ENCODE data around the gene PMS1.
A peak's percentile ranks its signal among the peaks of the same experiment; 100 is the strongest.

PMS1 gene

DNA sequence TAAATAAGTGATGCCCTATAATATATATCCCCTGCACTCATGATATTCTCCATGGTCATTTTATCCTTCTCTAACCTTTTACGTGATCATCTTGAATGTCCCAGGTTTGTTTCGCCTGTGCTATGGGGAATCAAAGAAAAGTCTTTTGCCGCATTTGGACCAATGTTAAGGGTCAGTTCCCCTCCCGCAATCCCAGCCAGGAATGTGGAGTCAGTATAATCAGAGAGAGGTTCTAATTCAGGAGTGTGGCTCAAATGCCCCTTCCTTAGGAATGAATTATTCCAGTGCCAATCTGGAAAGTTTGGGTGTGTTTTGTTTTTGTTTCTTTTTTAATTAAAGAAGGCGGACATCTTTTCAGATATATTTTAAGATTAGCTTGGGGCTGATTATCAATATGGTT lies 41.8 kb downstream of the PMS1 start:
- Histone ChIP-seq H3K18ac (ENCODE audit: low read depth in 1 of 2, low read length in 2 of 2) (no peak overlapping the region), H2AK5ac (ENCODE audit: low read length, severe bottlenecking) (no peak overlapping the region), H3K9me3 (ENCODE audit: control insufficient read depth, low read length) (no peaks in the 10 kb centered on the region), H2BK12ac (ENCODE audit: low read length in 2 of 2) (no peak overlapping the region), H3K4me3 (ENCODE audit: insufficient read depth in 1 of 2, low read depth in 1 of 2, low read length in 2 of 2) (no peak overlapping the region), H2BK15ac (ENCODE audit: low read depth, poor library complexity, severe bottlenecking) (no peak overlapping the region), H4K8ac (ENCODE audit: low read length) (no peak overlapping the region), H3K9ac (ENCODE audit: low read length) (no peak overlapping the region), H3K27me3 (ENCODE audit: control insufficient read depth in 1 of 2, insufficient read depth in 1 of 2, low read length in 2 of 2) (no peaks in the 10 kb centered on the region), H4K91ac (ENCODE audit: low read length) (no peak overlapping the region), H3K27ac (ENCODE audit: low read length, poor library complexity, severe bottlenecking) (no peak overlapping the region), H3K4me1 (ENCODE audit: control insufficient read depth, insufficient read depth, low read depth, low read length) (peaks cover 2% of the 10 kb centered on the region), H3K23ac (ENCODE audit: low read length in 2 of 2) (no peak overlapping the region), H3K4me2 (ENCODE audit: low read length, poor library complexity, severe bottlenecking) (no peak overlapping the region), H2BK5ac (ENCODE audit: low read depth, low read length, poor library complexity, severe bottlenecking) (no peak overlapping the region), H3K14ac (ENCODE audit: low read length in 2 of 2) (no peak overlapping the region), H3K4ac (ENCODE audit: low read depth in 1 of 2, low read length in 2 of 2) (no peak overlapping the region), H3K79me1 (replicated peaks; ENCODE audit: low read length, poor library complexity, severe bottlenecking) (peaks cover 11% of the 10 kb centered on the region), H2AFZ (ENCODE audit: low read depth, low read length) (no peak overlapping the region), H2BK120ac (ENCODE audit: low read depth, low read length) (no peak overlapping the region), H3K36me3 (ENCODE audit: control insufficient read depth in 1 of 2, insufficient read depth in 2 of 2, low read depth in 1 of 2, low read length in 2 of 2) (peaks cover 4 to 8% of the 10 kb centered on the region in 2 experiments)
- WGBS = 75% methylated on average over 4 of the region's 5 CpGs
- no peak for DNase-seq

DNA sequence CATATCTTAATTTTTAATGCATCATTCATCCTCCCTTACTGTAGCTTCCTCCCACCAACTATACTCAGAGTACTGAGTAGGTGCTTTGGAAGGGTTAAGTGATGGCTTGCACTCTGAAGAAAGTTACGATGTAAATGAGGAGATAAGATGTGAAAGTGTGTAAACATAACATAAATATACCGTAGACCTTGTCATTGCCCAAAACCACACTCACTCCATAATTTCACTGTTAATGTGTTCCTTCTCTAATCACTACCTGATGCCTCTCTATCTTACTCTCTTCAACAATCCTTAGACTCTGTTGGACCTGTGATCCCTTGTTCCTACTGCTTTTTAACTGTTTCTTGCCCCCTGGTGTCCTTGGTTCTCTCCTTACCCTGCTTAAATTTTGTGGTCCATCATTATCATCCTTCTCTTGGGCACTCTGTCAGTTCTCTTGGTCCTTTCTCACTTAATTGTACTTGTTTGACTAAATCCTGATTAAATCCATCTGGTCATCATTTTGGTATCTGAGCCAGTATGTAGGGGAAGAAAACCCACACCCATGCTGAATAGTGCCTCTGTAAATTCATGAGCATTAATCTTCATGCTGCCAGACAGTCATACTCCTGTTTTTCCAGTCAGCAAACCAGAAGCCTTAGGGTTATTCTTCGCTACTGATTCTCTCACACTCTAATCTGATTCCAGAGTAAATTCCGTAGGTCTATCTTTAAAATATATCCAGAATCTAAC lies 45.0 kb downstream of the PMS1 start:
- Histone ChIP-seq H3K9me3 (ENCODE audit: control insufficient read depth, low read length) (no peaks in the 10 kb centered on the region), H3K4me3 (ENCODE audit: insufficient read depth in 1 of 2, low read depth in 1 of 2, low read length in 2 of 2) (no peak overlapping the region), H3K4me1 (ENCODE audit: control insufficient read depth, insufficient read depth, low read depth, low read length) (no peaks in the 10 kb centered on the region), H3K79me1 (replicated peaks; ENCODE audit: low read length, poor library complexity, severe bottlenecking) (peaks cover 6% of the 10 kb centered on the region), H3K27me3 (ENCODE audit: control insufficient read depth in 1 of 2, insufficient read depth in 1 of 2, low read length in 2 of 2) (no peaks in the 10 kb centered on the region), H4K91ac (ENCODE audit: low read length) (no peak overlapping the region), H2BK12ac (ENCODE audit: low read length in 2 of 2) (no peak overlapping the region), H2AFZ (ENCODE audit: low read depth, low read length) (no peak overlapping the region), H2BK15ac (ENCODE audit: low read depth, poor library complexity, severe bottlenecking) (no peak overlapping the region), H3K4ac (ENCODE audit: low read depth in 1 of 2, low read length in 2 of 2) (no peak overlapping the region), H2BK5ac (ENCODE audit: low read depth, low read length, poor library complexity, severe bottlenecking) (no peak overlapping the region), H3K9ac (ENCODE audit: low read length) (no peak overlapping the region), H4K8ac (ENCODE audit: low read length) (no peak overlapping the region), H2AK5ac (ENCODE audit: low read length, severe bottlenecking) (no peak overlapping the region), H3K27ac (ENCODE audit: low read length, poor library complexity, severe bottlenecking) (no peak overlapping the region), H3K4me2 (ENCODE audit: low read length, poor library complexity, severe bottlenecking) (no peak overlapping the region), H3K18ac (ENCODE audit: low read depth in 1 of 2, low read length in 2 of 2) (no peak overlapping the region), H3K23ac (ENCODE audit: low read length in 2 of 2) (no peak overlapping the region), H3K14ac (ENCODE audit: low read length in 2 of 2) (no peak overlapping the region), H2BK120ac (ENCODE audit: low read depth, low read length) (no peak overlapping the region), H3K36me3 (ENCODE audit: control insufficient read depth in 1 of 2, insufficient read depth in 2 of 2, low read depth in 1 of 2, low read length in 2 of 2) (peaks cover 0 to 12% of the 10 kb centered on the region in 2 experiments)
- 75% methylated on average over 3 of the region's 4 CpGs for WGBS
- no peak for DNase-seq

DNA sequence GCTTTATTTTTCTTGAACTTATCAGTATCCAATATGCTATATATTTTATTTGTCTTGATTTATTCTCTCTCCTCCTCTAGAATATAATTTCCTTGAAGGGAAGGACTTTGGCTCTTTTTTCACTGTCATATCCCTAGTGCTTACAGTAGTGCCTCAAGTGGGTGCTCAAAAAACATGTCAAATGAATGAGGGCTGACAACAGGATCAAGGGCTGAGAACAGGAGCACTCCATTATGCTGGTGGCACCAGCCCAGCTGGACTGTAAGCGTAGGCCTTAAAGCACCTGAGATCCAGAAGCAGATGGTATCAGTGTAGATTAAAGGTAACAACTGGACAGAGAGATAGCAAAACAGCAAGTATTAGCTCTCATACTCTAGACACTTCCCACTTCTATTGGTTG lies 46.3 kb downstream of the PMS1 start:
- Histone ChIP-seq H2BK15ac (ENCODE audit: low read depth, poor library complexity, severe bottlenecking) (no peak overlapping the region), H3K4ac (ENCODE audit: low read depth in 1 of 2, low read length in 2 of 2) (no peak overlapping the region), H3K4me2 (ENCODE audit: low read length, poor library complexity, severe bottlenecking) (no peak overlapping the region), H2BK5ac (ENCODE audit: low read depth, low read length, poor library complexity, severe bottlenecking) (no peak overlapping the region), H4K8ac (ENCODE audit: low read length) (no peak overlapping the region), H3K27ac (ENCODE audit: low read length, poor library complexity, severe bottlenecking) (no peak overlapping the region), H4K91ac (ENCODE audit: low read length) (no peak overlapping the region), H2BK12ac (ENCODE audit: low read length in 2 of 2) (peak overlapping the region in 1 of 2 experiments; percentile 18), H3K18ac (ENCODE audit: low read depth in 1 of 2, low read length in 2 of 2) (no peak overlapping the region), H3K14ac (ENCODE audit: low read length in 2 of 2) (no peak overlapping the region), H2BK120ac (ENCODE audit: low read depth, low read length) (no peak overlapping the region), H3K4me3 (ENCODE audit: insufficient read depth in 1 of 2, low read depth in 1 of 2, low read length in 2 of 2) (no peak overlapping the region), H2AK5ac (ENCODE audit: low read length, severe bottlenecking) (no peak overlapping the region), H3K36me3 (ENCODE audit: control insufficient read depth in 1 of 2, insufficient read depth in 2 of 2, low read depth in 1 of 2, low read length in 2 of 2) (peaks cover 0 to 14% of the 10 kb centered on the region in 2 experiments), H3K4me1 (ENCODE audit: control insufficient read depth, insufficient read depth, low read depth, low read length) (no peaks in the 10 kb centered on the region), H2AFZ (ENCODE audit: low read depth, low read length) (no peak overlapping the region), H3K9me3 (ENCODE audit: control insufficient read depth, low read length) (no peaks in the 10 kb centered on the region), H3K79me1 (replicated peaks; ENCODE audit: low read length, poor library complexity, severe bottlenecking) (peaks cover 6% of the 10 kb centered on the region), H3K9ac (ENCODE audit: low read length) (no peak overlapping the region), H3K27me3 (ENCODE audit: control insufficient read depth in 1 of 2, insufficient read depth in 1 of 2, low read length in 2 of 2) (no peaks in the 10 kb centered on the region), H3K23ac (ENCODE audit: low read length in 2 of 2) (no peak overlapping the region)
- no CpG with 5 or more reads among the region's 1 CpG for WGBS
- DNase-seq = no peak

DNA sequence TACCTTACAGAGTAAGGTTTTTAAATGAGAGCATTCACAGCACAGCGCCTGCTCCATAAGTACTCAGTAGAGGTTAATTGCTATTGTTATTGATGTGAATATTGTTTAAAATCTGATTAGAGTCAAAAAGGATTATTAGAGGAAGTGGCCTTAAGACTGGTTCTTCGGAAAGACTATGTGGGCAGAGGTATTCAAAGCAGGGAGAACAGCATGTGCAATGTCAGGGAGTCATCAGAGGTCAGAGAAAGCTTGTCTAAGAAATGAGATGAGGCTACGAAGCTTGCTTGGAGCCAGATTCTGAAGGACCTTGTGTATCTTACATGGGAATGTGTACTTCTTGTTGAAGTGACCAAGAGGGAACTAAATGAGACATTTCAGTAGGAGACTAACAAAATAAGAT lies 49.8 kb downstream of the PMS1 start:
- H3K9ac ChIP-seq (ENCODE audit: low read length) = no peak overlapping the region
- no peak overlapping the region for H2AK5ac ChIP-seq (ENCODE audit: low read length, severe bottlenecking)
- peaks cover 11% of the 10 kb centered on the region for H3K79me1 ChIP-seq (replicated peaks; ENCODE audit: low read length, poor library complexity, severe bottlenecking)
- no peaks in the 10 kb centered on the region for H3K9me3 ChIP-seq (ENCODE audit: control insufficient read depth, low read length)
- H3K27me3 ChIP-seq (ENCODE audit: control insufficient read depth in 1 of 2, insufficient read depth in 1 of 2, low read length in 2 of 2) = no peaks in the 10 kb centered on the region
- no peak overlapping the region for H2BK12ac ChIP-seq (ENCODE audit: low read length in 2 of 2)
- 90% methylated on average over 3 of the region's 3 CpGs for WGBS
- no peak overlapping the region for H2BK5ac ChIP-seq (ENCODE audit: low read depth, low read length, poor library complexity, severe bottlenecking)
- H3K4me1 ChIP-seq (ENCODE audit: control insufficient read depth, insufficient read depth, low read depth, low read length) = no peaks in the 10 kb centered on the region
- no peak overlapping the region for H3K18ac ChIP-seq (ENCODE audit: low read depth in 1 of 2, low read length in 2 of 2)
- DNase-seq = no peak
- no peak overlapping the region for H3K4me2 ChIP-seq (ENCODE audit: low read length, poor library complexity, severe bottlenecking)
- H2BK15ac ChIP-seq (ENCODE audit: low read depth, poor library complexity, severe bottlenecking) = no peak overlapping the region
- no peak overlapping the region for H4K8ac ChIP-seq (ENCODE audit: low read length)
- no peak overlapping the region for H4K91ac ChIP-seq (ENCODE audit: low read length)
- no peak overlapping the region for H3K4ac ChIP-seq (ENCODE audit: low read depth in 1 of 2, low read length in 2 of 2)
- peaks cover 0 to 6% of the 10 kb centered on the region in 2 experiments for H3K36me3 ChIP-seq (ENCODE audit: control insufficient read depth in 1 of 2, insufficient read depth in 2 of 2, low read depth in 1 of 2, low read length in 2 of 2)
- H3K4me3 ChIP-seq (ENCODE audit: insufficient read depth in 1 of 2, low read depth in 1 of 2, low read length in 2 of 2) = no peak overlapping the region
- H2AFZ ChIP-seq (ENCODE audit: low read depth, low read length) = no peak overlapping the region
- no peak overlapping the region for H2BK120ac ChIP-seq (ENCODE audit: low read depth, low read length)
- H3K23ac ChIP-seq (ENCODE audit: low read length in 2 of 2) = no peak overlapping the region
- H3K27ac ChIP-seq (ENCODE audit: low read length, poor library complexity, severe bottlenecking) = no peak overlapping the region
- H3K14ac ChIP-seq (ENCODE audit: low read length in 2 of 2) = no peak overlapping the region

All from mesenchymal stem cell (in vitro differentiated cells and primary cell).